ENCODE measurements around the gene AIRE.

- no peak for TF ChIP-seq CTCF (IDR thresholded peaks at IDR 0.05)
- TF ChIP-seq POLR2A (IDR thresholded peaks at IDR 0.05) = no peak
Observed at GRCh38 chr21:44289381-44290010, 3.8 kb downstream of the AIRE start.

Data from uterus (tissue), 2 donors.